HepG2 (cell line): Measurements from ENCODE around the gene HBE1. TPM values are rescaled to one million over a fixed set of nuclear protein-coding genes. Genes with fewer than 3 reads are reported as not detected.

Experiments
- ATAC-seq: fragments of 200-7000 bp; cut with Tn5 transposase; 3 replicates; pipeline ENCODE4 v1.9.1; 2020; ENCODE audit warnings: mild to moderate bottlenecking, moderate library complexity
- BruUV-seq: library from RNA; stranded (reverse); fragments of 400-500 nt; replicated peaks from 2 replicates; lab custom pipeline; 2021; lab: Mats Ljungman, UMichigan
- CTCF ChIA-PET: fragments of 300-600 bp; formaldehyde crosslinking; extraction: SDS; loops from one replicate; lab custom pipeline; 2021; ENCODE audit warnings: low total read pairs, inconsistent platforms, low intra/inter-chr PET ratio; lab: Yijun Ruan, JAX
- POLR2A ChIA-PET: fragments of 350-600 bp; sonication (Branson Sonifier 250); formaldehyde crosslinking; loops from one replicate; lab custom pipeline; 2020; ENCODE audit warnings: antibody characterized with exemption, inconsistent platforms; lab: Yijun Ruan, JAX
- DNase-seq: peaks from one replicate; pipeline ENCODE4 v3.0.0-alpha.2; 2015; ENCODE audit warnings: low spot score
- FAIRE-seq: peaks from 3 replicates; lab custom pipeline; 2011; peaks lifted over from hg19 to GRCh38; lab: Jason Lieb, UNC
- H2AFZ ChIP-seq: one replicate; pipeline ENCODE4 v1.6.1; 2011; ENCODE audit warnings: low read length, inconsistent platforms
- H3K27ac ChIP-seq: fragments of 300-600 bp; 3 replicates; pipeline ENCODE4 v1.8.0; 2011; ENCODE audit warnings: mixed run types, mild to moderate bottlenecking, mixed read lengths, low read length, inconsistent platforms; ENCODE audit not compliant: insufficient read depth; ENCODE audit errors: extremely low read length
- H3K27me3 ChIP-seq, 2 experiments: fragments of 200-600 bp in 1 of 2; 2 replicates in 1 of 2; 3 replicates in 1 of 2; pipeline versions ENCODE4 v1.6.0 to v1.8.0; 2011; ENCODE audit warnings: low read length in 2 of 2, mild to moderate bottlenecking in 2 of 2, moderate library complexity in 2 of 2, inconsistent platforms in 1 of 2; ENCODE audit not compliant: insufficient read depth in 2 of 2, control insufficient read depth in 1 of 2
- H3K36me3 ChIP-seq, 2 experiments: fragments of 200-600 bp in 1 of 2; replicated peaks in 1 of 2; 2 replicates in 1 of 2; 3 replicates in 1 of 2; pipeline versions ENCODE4 v1.5.1 to v1.8.0; 2011; ENCODE audit warnings: low read length in 2 of 2, inconsistent platforms in 1 of 2; ENCODE audit not compliant: insufficient read depth in 2 of 2, control insufficient read depth in 1 of 2
- H3K4me1 ChIP-seq: 2 replicates; pipeline ENCODE4 v1.5.1; 2012; ENCODE audit warnings: low read length, inconsistent platforms; ENCODE audit not compliant: insufficient read depth
- H3K4me2 ChIP-seq: 2 replicates; pipeline ENCODE4 v1.6.0; 2011; ENCODE audit warnings: low read depth, low read length, inconsistent platforms
- H3K4me3 ChIP-seq, 3 experiments: fragments of 200-600 bp in 1 of 3; sonication (generic), shearing (Covaris generic) in 1 of 3; replicated peaks in 1 of 3; 2 replicates each; pipeline ENCODE4 v1.5.1; 2011 to 2016; ENCODE audit warnings: low read length in 3 of 3, inconsistent platforms in 2 of 3, low read depth in 2 of 3, mild to moderate bottlenecking in 2 of 3, control low read depth in 1 of 3, mixed read lengths in 1 of 3; ENCODE audit not compliant: insufficient read depth in 1 of 3
- H3K79me2 ChIP-seq: one replicate; pipeline ENCODE4 v1.6.1; 2011; ENCODE audit warnings: low read length, inconsistent platforms; ENCODE audit not compliant: insufficient read depth
- H3K9ac ChIP-seq: 2 replicates; pipeline ENCODE4 v1.6.0; 2011; ENCODE audit warnings: mild to moderate bottlenecking, low read depth, low read length, inconsistent platforms; ENCODE audit not compliant: insufficient read depth
- H3K9me3 ChIP-seq: 2 replicates; pipeline ENCODE4 v1.5.1; 2012; ENCODE audit warnings: mild to moderate bottlenecking, low read length
- H4K20me1 ChIP-seq: 2 replicates; pipeline ENCODE4 v1.6.0; 2011; ENCODE audit warnings: inconsistent platforms, mild to moderate bottlenecking, low read length, moderate library complexity; ENCODE audit not compliant: insufficient read depth
- CHCHD3 ChIP-seq: sonication (generic); formaldehyde crosslinking; IDR thresholded peaks from 2 replicates; pipeline ENCODE4 v1.8.0; 2022; ENCODE audit warnings: mild to moderate bottlenecking, missing genetic modification reagents, moderate library complexity
- DNMT3B ChIP-seq: conservative IDR thresholded peaks from 2 replicates; pipeline ENCODE4 v1.6.1; 2016; ENCODE audit warnings: missing biosample characterization, control low read depth
- FLYWCH1 ChIP-seq: sonication (generic); formaldehyde crosslinking; IDR thresholded peaks from 2 replicates; pipeline ENCODE4 v1.8.1; 2023; ENCODE audit warnings: mild to moderate bottlenecking, missing genetic modification reagents
- FOXJ3 ChIP-seq: sonication (generic); formaldehyde crosslinking; IDR thresholded peaks from 2 replicates; pipeline ENCODE4 v1.4.0; 2020; ENCODE audit warnings: missing genetic modification reagents, mild to moderate bottlenecking, borderline replicate concordance
- PATZ1 ChIP-seq: sonication (generic); formaldehyde crosslinking; IDR thresholded peaks from 2 replicates; pipeline ENCODE4 v1.4.0; 2020; ENCODE audit warnings: missing genetic modification reagents
- SOX5 ChIP-seq: IDR thresholded peaks from 2 replicates; pipeline ENCODE4 v1.6.1; 2016; ENCODE audit warnings: borderline replicate concordance
- SRF ChIP-seq: IDR thresholded peaks from 2 replicates; pipeline ENCODE4 v1.6.1; 2011; ENCODE audit warnings: mild to moderate bottlenecking, low read depth, low read length, moderate library complexity
- TSC22D2 ChIP-seq: sonication (generic); formaldehyde crosslinking; IDR thresholded peaks from 2 replicates; pipeline ENCODE4 v1.5.1; 2020; ENCODE audit warnings: missing genetic modification reagents, mild to moderate bottlenecking, borderline replicate concordance
- ZNF280D ChIP-seq: sonication (generic); formaldehyde crosslinking; IDR thresholded peaks from 2 replicates; pipeline ENCODE4 v1.5.1; 2020; ENCODE audit warnings: mild to moderate bottlenecking, missing genetic modification reagents
- ZNF281 ChIP-seq: sonication (generic); formaldehyde crosslinking; IDR thresholded peaks from 2 replicates; pipeline ENCODE4 v1.4.0; 2020; ENCODE audit warnings: missing genetic modification reagents, borderline replicate concordance
- ZNF451 ChIP-seq: sonication (generic); formaldehyde crosslinking; IDR thresholded peaks from 2 replicates; pipeline ENCODE4 v1.5.0; 2020; ENCODE audit warnings: mild to moderate bottlenecking, missing genetic modification reagents
- ZNF652 ChIP-seq: IDR thresholded peaks from 2 replicates; pipeline ENCODE4 v1.6.1; 2016; ENCODE audit warnings: low read depth, borderline replicate concordance
- WGBS: methylation state at CpG from one replicate; pipeline ENCODE4 v1.1.6; 2017; ENCODE audit warnings: low lambda C conversion rate; 5-methylcytosine and 5-hydroxymethylcytosine counted together
- in situ Hi-C: cut with HindIII; loops from 2 replicates; pipeline ENCODE4 v1.10.0; 2017; ENCODE audit warnings: low pct_unique_long_range_greater_than_20kb; ENCODE audit not compliant: extremely low pct_ligation_motif_present
- intact Hi-C: fragments of 100-400 bp; cut with micrococcal nuclease; formaldehyde crosslinking; loops from one replicate; pipeline ENCODE4 v1.10.0; 2022; ENCODE audit not compliant: unreplicated experiment
- polyA plus RNA-seq, 8 experiments: library from polyadenylated mRNA; depleted of rRNA in 3 of 8; stranded (reverse) in 7 of 8; unstranded in 1 of 8; fragments of >200 nt; fragmentation: Illumina TruSeq in 4 of 8; extraction: Trizol in 4 of 8; gene quantifications; 2 replicates each; pipeline versions ENCODE4 v1.2.1 to v1.2.3, GENCODE V29; 2011 to 2016; ENCODE audit warnings: low read depth in 4 of 8, missing spikeins in 1 of 8, mixed read lengths in 1 of 8; ENCODE audit not compliant: insufficient read depth in 1 of 8
- total RNA-seq, 5 experiments: library from RNA; depleted of rRNA; stranded (reverse); fragments of >200 nt; fragmentation: Illumina TruSeq; extraction: Trizol; gene quantifications; 2 replicates each; pipeline ENCODE4 v1.2.3, GENCODE V29; 2016; ENCODE audit warnings: low read depth in 1 of 5
- TF ChIP-seq, protein P1 (sequence below): sonication (generic); formaldehyde crosslinking; IDR thresholded peaks from 2 replicates; pipeline ENCODE4 v1.4.0; 2020; ENCODE audit warnings: mild to moderate bottlenecking, missing genetic modification reagents

HBE1 gene
- total and polyA plus RNA-seq, 2 of the 13 experiments (the other 11 are each of a cell fraction or from before 2014, with no cell fraction given) = 0.24 to 0.35 TPM

DNA sequence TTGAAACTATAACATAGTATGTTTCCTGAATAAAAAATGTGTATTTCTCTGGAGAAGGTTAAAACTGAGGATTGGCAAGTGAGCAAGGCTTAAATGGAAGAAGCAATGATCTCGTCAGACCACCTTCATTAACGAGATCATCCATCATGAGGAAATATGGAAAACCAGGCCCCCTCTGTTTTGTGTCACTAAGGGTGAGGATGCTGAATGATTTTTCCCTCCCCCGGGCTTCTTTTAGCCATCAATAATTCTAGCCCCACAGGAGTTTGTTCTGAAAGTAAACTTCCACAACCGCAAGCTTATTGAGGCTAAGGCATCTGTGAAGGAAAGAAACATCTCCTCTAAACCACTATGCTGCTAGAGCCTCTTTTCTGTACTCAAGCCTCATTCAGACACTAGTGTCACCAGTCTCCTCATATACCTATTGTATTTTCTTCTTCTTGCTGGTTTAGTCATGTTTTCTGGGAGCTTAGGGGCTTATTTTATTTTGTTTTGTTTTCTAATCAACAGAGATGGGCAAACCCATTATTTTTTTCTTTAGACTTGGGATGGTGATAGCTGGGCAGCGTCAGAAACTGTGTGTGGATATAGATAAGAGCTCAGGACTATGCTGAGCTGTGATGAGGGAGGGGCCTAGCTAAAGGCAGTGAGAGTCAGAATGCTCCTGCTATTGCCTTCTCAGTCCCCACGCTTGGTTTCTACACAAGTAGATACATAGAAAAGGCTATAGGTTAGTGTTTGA lies 5.8 kb upstream of the HBE1 start (continued):
- no peak for TF ChIP-seq ZNF281 (CRISPR knock-in tag)
- no peak for TF ChIP-seq DNMT3B (CRISPR knock-in tag)
- TF ChIP-seq, all 625 proteins: peak for 0

GRCh38 chr11:5274395-5274794 lies 4.7 kb upstream of the HBE1 start:
- intact Hi-C loops = no loop called here
- no peak overlapping the region for H3K4me3 ChIP-seq
- CTCF ChIA-PET = no interaction called here
- POLR2A ChIA-PET = no interaction called here
- BruUV-seq = no TSS peak
- no peak overlapping the region for H2AFZ ChIP-seq
- H3K79me2 ChIP-seq = no peaks in the 10 kb centered on the region
- H3K27me3 ChIP-seq = no peaks in the 10 kb centered on the region
- H3K36me3 ChIP-seq = no peaks in the 10 kb centered on the region
- in situ Hi-C loops = no loop called here
- 3% methylated on average over 5 of the region's 5 CpGs for WGBS
- no peak overlapping the region for H3K27ac ChIP-seq
- FAIRE-seq (no peak), ATAC-seq (no peak), DNase-seq (no peak)
- no peaks in the 10 kb centered on the region for H3K9me3 ChIP-seq
- no peaks in the 10 kb centered on the region for H3K4me1 ChIP-seq
- H3K4me2 ChIP-seq = no peak overlapping the region
- no peaks in the 10 kb centered on the region for H4K20me1 ChIP-seq
- no peak overlapping the region for H3K9ac ChIP-seq
- TF ChIP-seq, protein P1, sequence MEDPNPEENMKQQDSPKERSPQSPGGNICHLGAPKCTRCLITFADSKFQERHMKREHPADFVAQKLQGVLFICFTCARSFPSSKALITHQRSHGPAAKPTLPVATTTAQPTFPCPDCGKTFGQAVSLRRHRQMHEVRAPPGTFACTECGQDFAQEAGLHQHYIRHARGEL (CRISPR knock-in tag) = no peak
- TF ChIP-seq ZNF652 (CRISPR knock-in tag) = no peak
- TF ChIP-seq SRF = no peak
- no peak for TF ChIP-seq FOXJ3
- TF ChIP-seq ZNF280D = no peak
- TF ChIP-seq SOX5 (CRISPR knock-in tag) = no peak
- no peak for TF ChIP-seq PATZ1 (CRISPR knock-in tag)
- no peak for TF ChIP-seq ZNF451 (CRISPR knock-in tag)
- TF ChIP-seq FLYWCH1 (CRISPR knock-in tag) = no peak
- TF ChIP-seq TSC22D2 (CRISPR knock-in tag) = no peak
- TF ChIP-seq CHCHD3 = no peak
